GM04504 (cell line): ENCODE measurements around the gene DMRTC1.
"Not testable (repeated sequence)": the region's sequence is repeated elsewhere in the genome, so short reads cannot be mapped to it uniquely, and the experiment has no call there.

ENCODE experiments used
- DNase-seq: peaks from one replicate; pipeline ENCODE4 v3.0.0-alpha.2; 2012; ENCODE audit warnings: low read depth

DMRTC1 gene, protein sequence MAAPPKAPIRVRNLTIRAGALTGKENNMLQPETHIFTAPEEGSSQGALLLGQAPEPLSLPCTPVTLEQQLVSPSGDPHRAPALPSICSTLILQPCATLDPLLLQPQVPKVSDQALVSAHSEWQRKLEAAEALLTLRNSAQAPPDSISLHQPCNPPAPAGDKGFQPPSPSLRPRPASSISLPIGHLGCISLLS

DNA sequence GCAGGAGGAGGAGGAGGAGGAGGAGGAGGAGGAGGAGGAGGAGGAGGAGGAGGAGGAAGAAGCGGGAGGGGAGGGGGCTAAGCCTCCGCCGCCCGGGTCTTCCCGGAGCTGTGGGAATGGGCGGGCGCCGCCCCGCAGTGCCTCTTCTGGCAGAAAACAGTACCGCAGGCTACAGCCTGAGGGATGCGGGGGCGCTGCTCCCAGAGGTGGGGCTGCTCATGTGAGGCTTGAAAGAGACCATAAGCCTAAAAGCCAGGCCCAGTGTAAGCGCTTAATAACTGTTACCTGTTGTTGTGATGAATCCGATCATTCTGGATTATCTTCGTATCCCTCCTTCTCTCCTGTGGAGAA lies at the start of gene DMRTC1:
Gene DMRTC1, minus strand, starts transcription at position 19 of the 351 bp plus-strand sequence. CDS start 68,143 bp downstream, outside the sequence.
- not testable (repeated sequence) for DNase-seq

DNA sequence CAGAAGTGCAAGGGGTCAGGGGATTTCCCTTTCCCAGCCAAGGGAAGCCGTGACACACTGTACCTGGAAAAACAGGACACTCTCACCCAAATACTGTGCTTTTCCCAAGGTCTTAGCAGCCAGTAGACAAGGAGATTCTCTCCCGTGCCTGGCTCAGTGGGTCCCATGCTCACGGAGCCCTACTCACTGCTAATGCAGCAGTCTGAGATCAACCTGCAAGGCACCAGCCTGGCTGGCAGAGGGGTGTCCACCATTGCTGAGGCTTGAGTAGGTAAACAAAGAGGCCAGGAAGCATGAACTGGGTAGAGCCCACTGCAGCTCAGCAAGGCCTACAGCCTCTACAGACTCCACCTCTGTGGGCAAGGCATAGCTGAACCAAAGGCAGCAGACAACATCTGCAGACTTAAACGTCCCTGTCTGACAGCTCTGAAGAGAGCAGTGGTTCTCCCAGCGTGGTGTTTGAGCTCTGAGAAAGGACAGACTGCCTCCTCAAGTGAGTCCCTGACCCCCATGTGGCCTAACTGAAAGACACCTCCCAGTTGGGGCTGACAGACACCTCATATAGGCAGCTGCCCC lies 37.3 kb upstream of the DMRTC1 start:
- DNase-seq = not testable (repeated sequence)

DNA sequence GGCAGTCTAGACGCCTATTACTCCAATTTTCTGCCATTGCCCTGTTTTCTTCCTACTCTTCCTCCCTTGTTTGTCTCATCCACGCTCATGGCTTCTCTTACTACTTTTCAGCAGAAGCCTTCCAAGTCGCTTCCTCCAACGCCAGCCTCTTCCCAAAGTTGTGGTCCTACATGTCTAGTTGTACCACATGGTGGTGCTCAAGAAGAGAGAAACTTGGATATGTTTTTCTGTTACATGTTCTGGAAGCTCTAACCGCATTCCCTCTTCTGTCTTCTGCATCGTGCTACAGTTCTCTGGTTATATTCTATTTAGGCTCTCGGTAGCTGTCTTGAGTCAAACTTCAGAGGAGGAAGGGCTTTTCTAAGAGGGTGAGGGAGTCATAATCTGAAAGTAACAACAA lies 31.2 kb upstream of the DMRTC1 start:
- DNase-seq = not testable (repeated sequence)

DNA sequence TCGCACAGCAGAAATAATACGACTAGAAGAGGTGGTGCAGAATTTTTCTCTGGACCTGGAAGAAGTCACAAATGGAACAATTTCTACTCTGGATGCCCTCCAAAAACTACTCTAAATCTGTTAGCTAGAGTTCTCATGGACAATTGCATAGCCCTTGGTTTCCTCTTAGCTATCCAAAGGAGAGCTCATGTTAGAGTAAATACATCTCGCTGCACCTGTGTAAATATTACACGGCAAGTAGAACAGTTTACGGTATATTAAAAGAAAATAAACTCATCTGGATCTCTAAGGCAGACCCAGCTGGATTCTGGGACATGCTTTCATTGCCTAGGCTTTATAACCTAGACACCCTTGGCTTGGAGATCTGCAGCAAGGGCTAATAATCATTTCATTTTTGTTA lies 28.2 kb upstream of the DMRTC1 start:
- not testable (repeated sequence) for DNase-seq

DNA sequence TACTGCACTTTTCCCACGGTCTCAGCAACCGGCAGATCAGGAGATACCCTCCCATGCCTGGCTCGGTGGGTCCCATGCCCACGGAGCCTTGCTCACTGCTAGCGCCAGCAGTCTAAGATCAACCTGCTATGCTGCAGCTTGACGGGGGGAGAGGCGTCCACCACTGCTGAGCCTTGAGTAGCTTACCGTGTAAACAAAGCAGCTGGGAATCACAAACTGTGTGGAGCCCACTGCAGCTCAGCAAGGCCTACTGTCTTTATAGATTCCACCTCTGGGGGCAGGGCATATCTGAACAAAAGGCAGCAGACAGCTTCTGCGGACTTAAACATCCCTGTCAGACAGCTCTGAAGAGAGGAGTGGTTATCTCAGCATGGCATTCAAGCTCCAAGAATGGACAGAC lies 16.3 kb upstream of the DMRTC1 start:
- not testable (repeated sequence) for DNase-seq

DNA sequence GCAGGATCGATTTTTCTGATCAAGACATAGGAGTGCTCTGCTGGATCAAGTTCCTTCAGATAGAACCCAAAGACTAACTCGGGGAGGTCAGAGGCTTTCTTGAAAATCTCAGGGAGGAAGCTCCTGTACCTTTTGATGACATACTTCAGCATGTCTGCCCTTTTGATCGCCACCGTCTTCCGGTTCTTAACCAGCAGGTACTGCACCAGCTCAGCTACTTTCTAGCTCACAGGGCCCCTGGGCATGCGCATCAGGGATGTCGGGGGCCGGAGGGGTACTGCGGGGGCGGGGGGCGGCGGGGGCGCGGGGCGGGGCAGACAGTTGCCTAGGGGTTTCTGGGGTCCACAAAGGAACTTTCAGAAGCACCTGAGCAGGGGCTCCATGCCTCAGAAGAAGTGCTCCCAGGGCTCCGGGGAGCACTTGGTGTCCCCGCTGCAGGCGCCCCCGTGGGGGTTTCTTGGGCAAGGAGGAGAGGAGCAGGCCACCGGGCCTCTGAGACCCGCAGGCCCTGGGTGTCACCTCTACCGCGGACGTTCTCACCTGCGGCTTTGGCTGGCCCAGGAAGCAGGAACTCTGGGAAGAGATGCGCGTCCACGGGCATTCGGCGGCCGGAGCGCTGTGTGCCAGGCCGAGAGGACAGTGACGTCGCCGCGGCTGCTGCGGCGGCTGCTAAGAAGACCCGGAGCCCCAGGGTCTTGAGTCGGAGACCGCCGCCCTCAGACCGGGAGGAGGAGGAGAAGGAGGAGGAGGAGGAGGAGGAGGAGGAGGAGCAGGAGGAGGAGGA lies 410 bp downstream of the DMRTC1 start:
- DNase-seq = not testable (repeated sequence)

DNA sequence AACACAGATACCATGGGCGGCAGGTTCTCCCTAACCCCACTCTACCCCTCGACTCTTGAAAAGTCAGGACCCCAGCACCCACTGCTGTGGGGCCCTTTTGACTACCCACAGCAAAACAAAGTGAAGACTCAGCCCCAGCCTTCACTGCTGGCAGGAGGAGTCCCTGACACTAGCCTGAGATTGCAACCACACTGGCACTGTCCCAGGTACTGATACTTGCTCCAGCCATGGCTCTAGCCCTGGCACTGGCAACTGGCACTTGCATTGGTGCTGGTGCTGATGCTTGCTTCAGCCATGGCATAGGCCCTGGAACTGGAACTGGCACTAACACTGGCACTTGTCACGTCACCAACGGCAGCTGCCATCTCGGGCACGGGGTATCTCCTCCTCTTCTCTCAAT lies 1.4 kb downstream of the DMRTC1 start:
- DNase-seq = not testable (repeated sequence)

DNA sequence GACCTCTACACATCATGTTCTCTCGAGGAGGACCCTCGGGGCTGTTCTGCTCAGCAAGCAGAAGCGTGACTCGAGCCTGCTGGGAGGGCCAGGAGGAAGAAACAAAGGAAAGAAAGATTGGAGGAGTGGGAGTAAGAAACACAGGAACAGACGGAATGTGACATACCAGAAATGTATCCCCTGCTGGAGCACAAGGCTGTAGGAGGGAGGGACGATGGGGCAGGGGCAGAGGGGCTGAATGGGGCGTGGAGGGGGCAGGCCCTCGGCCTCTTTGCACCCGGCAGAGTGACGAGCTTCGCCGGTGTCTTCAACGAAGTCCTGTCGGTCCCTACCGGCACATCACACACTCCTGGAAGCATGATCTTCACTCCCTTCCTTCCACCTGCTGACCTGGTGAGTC lies 5.7 kb downstream of the DMRTC1 start, which contains the start of gene FAM236A:
Gene FAM236A, plus strand, starts transcription at position 301 of the 400 bp plus-strand sequence. Its CDS starts 57 bp downstream, at position 358.
- not testable (repeated sequence) for DNase-seq

DNA sequence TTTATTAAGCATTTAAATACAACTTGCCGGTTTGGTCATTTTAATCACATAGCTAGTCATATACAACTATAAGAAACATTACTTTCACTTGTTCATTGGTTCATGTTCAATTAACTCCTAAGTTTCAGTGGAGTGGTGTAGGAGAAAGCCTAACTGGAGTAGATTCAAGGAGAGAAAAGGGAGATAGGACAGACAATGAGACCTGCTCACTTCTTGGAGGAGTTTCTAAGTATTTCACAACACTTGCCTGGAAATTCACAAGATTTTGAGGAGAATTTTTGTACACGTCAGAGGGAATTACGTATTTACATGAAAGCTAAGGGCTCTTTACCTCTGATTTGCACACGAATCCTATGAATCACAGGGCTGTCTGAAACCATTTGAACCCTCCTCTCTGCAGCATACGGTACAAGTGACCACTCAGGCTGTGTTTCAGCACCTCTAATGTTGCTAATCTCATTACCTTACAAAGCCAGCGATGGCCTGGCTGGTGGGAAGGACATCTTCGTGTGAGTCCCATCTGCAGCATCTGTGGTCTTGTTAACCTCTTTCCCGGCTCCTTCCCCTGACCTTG lies 6.7 kb downstream of the DMRTC1 start:
- not testable (repeated sequence) for DNase-seq

DNA sequence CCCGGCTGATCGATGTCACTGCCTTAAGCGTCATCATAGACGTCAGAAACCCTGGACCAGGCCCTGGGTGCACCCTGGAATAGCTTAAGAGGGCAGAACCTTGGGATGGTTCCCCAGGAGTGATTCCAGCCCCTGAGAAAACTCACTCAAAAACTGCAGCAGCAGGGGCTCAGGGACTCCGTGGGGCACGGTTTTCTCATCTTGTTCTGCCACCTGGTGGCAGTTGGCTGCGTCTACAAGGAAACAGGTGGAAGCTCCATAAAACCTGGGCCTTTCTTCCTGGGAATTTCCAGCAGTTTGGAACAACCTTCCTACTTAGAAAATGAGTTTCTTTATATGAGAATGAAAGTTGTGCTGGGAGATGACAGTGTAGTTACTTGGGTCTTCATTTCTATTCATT lies 7.2 kb downstream of the DMRTC1 start:
- DNase-seq = not testable (repeated sequence)

DNA sequence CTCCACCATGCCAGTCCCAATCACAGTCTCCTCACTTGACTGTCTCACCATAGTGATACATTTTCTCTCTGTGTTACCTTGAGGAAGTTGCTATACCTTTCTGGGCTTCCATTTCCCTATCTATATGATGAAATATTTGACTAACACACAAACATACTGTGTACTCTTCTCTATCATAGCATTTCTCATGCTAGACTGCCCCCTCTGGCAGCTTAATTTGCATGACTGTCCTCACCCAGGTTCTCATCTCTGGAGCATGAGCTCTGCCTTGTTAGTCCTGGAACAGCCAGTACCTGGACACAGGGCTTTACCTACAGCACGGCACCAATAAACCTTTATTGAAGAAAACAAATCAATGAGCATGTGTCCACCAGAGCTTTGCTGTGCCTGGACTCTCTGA lies 11.4 kb downstream of the DMRTC1 start:
- not testable (repeated sequence) for DNase-seq

DNA sequence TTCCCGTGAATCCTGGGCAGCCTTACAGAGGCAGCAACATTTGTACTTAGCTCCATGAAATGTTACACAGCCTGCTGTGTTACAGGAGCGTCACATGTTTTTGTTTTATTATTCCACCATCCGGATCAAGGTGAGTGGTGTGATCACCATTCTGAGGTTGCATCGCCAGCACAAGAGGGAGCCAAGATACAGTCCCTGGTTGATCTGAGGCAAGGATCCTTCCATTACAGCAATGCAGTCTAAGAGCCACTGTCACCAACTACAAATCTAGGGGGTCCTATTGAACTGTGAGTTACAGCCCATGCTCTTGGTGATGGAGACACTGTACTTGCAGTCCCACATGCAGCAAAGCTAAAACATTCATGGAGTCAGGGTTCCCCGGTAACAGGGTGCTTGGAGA lies 27.5 kb downstream of the DMRTC1 start:
- DNase-seq = not testable (repeated sequence)

DNA sequence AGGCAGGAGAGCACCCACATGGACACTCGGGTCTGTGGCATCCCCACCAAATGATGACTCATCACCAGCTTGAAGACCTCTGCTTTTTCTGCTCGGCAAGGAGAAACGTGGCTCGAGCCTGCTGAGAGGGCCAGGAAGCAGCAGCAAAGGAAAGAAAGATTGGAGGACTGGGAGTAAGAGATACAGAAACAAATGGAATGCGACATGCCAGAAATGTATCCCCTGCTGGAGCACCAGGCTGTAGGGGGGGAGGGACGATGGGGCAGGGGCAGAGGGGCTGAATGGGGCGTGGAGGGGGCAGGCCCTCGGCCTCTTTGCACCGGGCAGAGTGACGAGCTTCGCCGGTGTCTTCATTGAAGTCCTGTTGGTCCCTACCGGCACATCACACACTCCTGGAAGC lies 31.3 kb downstream of the DMRTC1 start, which contains the start of gene FAM236C:
Gene FAM236C, plus strand, starts transcription at position 301 of the 400 bp plus-strand sequence. CDS start 100 bp downstream, outside the sequence.
- not testable (repeated sequence) for DNase-seq

DNA sequence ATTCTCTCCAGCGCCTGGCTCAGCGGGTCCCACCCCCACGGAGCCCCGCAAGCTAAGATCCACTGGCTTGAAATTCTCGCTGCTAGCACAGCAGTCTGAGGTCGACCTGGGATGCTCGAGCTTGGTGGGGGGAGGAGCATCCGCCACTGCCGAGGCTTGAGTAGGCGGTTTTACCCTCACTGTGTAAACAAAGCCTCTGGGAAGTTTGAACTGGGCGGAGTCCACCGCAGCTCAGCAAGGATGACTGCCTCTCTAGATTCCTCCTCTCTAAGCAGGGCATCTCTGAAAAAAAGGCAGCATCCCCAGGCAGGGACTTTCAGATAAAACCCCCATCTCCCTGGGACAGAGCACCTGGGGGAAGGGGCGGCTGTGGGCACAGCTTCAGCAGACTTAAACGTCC lies 53.9 kb downstream of the DMRTC1 start:
- DNase-seq = not testable (repeated sequence)

DNA sequence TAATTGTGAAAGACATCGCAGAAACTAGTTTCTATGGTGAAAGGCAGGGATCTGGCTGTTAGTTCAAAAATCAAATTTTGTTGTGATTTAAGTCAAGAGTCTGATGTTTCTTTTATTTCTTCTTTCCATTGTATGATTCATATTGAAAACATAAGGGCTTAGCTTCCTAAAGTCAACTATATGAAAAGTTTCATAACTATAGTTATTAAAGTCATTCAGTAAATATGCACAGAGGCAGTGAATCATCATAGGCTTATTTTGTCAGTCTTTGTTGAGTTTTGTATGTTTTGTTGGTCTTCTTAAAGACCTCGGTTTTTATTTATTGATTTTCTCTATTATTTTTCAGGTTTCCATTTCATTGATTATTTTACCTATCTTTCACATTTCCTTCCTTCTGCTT lies 60.7 kb downstream of the DMRTC1 start:
- not testable (repeated sequence) for DNase-seq

DNA sequence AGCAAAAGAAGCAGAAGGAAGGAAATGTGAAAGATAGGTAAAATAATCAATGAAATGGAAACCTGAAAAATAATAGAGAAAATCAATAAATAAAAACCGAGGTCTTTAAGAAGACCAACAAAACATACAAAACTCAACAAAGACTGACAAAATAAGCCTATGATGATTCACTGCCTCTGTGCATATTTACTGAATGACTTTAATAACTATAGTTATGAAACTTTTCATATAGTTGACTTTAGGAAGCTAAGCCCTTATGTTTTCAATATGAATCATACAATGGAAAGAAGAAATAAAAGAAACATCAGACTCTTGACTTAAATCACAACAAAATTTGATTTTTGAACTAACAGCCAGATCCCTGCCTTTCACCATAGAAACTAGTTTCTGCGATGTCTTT lies 106.1 kb downstream of the DMRTC1 start:
- not testable (repeated sequence) for DNase-seq

DNA sequence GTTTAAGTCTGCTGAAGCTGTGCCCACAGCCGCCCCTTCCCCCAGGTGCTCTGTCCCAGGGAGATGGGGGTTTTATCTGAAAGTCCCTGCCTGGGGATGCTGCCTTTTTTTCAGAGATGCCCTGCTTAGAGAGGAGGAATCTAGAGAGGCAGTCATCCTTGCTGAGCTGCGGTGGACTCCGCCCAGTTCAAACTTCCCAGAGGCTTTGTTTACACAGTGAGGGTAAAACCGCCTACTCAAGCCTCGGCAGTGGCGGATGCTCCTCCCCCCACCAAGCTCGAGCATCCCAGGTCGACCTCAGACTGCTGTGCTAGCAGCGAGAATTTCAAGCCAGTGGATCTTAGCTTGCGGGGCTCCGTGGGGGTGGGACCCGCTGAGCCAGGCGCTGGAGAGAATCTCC lies 112.9 kb downstream of the DMRTC1 start:
- not testable (repeated sequence) for DNase-seq
